Glutamatergic neuron (in vitro differentiated cells): Measurements from ENCODE around the gene ZBTB33. TPM values are rescaled to one million over a fixed set of nuclear protein-coding genes. Genes with fewer than 3 reads are reported as not detected.

Experiments used
- DNase-seq: peaks from one replicate; pipeline ENCODE4 v3.0.0; 2022
- H3K27ac Mint-ChIP-seq: one replicate; pipeline ENCODE4 v1.8.0; 2020; ENCODE audit warnings: mild to moderate bottlenecking, mixed read lengths, inconsistent platforms; ENCODE audit not compliant: unreplicated experiment
- H3K27me3 Mint-ChIP-seq: one replicate; pipeline ENCODE4 v1.8.0; 2020; ENCODE audit warnings: mild to moderate bottlenecking, moderate library complexity, mixed read lengths, inconsistent platforms; ENCODE audit not compliant: unreplicated experiment
- H3K36me3 Mint-ChIP-seq: one replicate; pipeline ENCODE4 v1.8.0; 2020; ENCODE audit warnings: mild to moderate bottlenecking, mixed read lengths, inconsistent platforms; ENCODE audit not compliant: unreplicated experiment
- H3K4me1 Mint-ChIP-seq: one replicate; pipeline ENCODE4 v1.8.0; 2020; ENCODE audit warnings: mild to moderate bottlenecking, low read depth, mixed read lengths, inconsistent platforms; ENCODE audit not compliant: unreplicated experiment
- H3K4me3 Mint-ChIP-seq: one replicate; pipeline ENCODE4 v1.8.0; 2020; ENCODE audit warnings: mild to moderate bottlenecking, mixed read lengths, inconsistent platforms; ENCODE audit not compliant: unreplicated experiment
- H3K9me3 Mint-ChIP-seq: one replicate; pipeline ENCODE4 v1.8.0; 2020; ENCODE audit warnings: mild to moderate bottlenecking, moderate library complexity, mixed read lengths, inconsistent platforms; ENCODE audit not compliant: unreplicated experiment
- total RNA-seq: library from RNA; stranded (reverse); fragmentation: NEBNext Ultra II Directional; extraction: Animal tissue kit (Norgen Biotek cat#: 25700); gene quantifications from one replicate; pipeline ENCODE4 v1.2.1, GENCODE V29; 2021; ENCODE audit not compliant: unreplicated experiment
- TF ChIP-seq, protein P1 (sequence below): fragments of 200-600 bp; sonication (generic); IDR thresholded peaks from one replicate; pipeline ENCODE4 v1.5.0; 2021; ENCODE audit not compliant: partially characterized antibody, unreplicated experiment

The ZBTB33 gene
- total RNA-seq, 1 donor from 2014 or later: 24.3 TPM

DNA sequence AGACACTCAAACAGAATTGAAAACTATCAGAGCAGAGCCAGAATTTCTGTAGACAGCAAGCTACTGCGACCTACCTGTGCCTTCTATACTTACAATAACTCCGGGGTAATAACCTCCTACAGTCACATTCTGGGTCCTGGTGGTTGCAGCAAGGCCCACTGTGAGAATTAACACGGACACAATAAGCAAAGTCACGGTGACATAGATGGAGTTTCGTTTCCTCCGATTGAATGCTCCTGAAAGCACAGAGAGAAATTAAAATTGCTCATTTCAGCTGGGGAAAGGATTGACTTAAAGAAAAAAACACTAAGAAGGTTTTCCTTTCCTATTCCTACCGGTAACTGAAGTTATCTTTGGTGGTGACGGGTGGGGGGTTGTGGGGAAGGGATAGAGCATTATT is 53.6 kb downstream of the ZBTB33 start:
- no peaks in the 10 kb centered on the region for H3K36me3 Mint-ChIP-seq
- DNase-seq: no peak
- H3K4me1 Mint-ChIP-seq: no peaks in the 10 kb centered on the region
- H3K27me3 Mint-ChIP-seq: peaks cover 5% of the 10 kb centered on the region
- no peak overlapping the region for H3K4me3 Mint-ChIP-seq
- TF ChIP-seq, protein P1, sequence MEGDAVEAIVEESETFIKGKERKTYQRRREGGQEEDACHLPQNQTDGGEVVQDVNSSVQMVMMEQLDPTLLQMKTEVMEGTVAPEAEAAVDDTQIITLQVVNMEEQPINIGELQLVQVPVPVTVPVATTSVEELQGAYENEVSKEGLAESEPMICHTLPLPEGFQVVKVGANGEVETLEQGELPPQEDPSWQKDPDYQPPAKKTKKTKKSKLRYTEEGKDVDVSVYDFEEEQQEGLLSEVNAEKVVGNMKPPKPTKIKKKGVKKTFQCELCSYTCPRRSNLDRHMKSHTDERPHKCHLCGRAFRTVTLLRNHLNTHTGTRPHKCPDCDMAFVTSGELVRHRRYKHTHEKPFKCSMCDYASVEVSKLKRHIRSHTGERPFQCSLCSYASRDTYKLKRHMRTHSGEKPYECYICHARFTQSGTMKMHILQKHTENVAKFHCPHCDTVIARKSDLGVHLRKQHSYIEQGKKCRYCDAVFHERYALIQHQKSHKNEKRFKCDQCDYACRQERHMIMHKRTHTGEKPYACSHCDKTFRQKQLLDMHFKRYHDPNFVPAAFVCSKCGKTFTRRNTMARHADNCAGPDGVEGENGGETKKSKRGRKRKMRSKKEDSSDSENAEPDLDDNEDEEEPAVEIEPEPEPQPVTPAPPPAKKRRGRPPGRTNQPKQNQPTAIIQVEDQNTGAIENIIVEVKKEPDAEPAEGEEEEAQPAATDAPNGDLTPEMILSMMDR: no peak
- H3K27ac Mint-ChIP-seq: no peak overlapping the region
- peaks cover 2% of the 10 kb centered on the region for H3K9me3 Mint-ChIP-seq

DNA sequence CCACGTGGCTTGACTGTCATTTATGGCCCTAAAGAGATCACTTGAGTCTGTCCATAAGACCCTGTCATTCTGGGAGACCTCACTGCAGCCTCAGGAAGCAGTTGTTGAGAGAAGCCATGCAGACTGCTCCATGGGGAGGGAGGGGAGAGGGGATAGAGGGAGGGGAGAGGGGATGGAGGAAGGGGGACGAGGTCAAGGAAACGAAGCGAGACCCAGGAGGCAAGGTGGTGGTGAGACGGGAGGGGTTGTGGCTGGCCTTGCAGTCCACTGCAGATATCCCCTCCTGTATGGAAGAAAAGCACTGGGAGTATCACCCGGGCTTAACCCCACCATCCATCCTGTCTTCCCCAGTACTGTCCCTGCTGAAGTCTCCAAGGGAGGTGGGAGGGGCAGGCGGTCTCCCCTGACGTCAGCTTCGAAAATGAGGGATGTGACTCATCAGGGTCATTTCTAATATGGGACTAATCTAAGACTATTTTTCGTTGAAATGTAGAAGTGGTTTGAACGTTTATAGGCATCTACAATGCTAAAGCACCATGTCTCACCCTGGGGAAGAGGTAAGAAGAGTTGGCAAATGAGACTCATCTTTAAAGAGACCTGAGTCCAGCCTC is 55.0 kb downstream of the ZBTB33 start:
- DNase-seq: no peak

DNA sequence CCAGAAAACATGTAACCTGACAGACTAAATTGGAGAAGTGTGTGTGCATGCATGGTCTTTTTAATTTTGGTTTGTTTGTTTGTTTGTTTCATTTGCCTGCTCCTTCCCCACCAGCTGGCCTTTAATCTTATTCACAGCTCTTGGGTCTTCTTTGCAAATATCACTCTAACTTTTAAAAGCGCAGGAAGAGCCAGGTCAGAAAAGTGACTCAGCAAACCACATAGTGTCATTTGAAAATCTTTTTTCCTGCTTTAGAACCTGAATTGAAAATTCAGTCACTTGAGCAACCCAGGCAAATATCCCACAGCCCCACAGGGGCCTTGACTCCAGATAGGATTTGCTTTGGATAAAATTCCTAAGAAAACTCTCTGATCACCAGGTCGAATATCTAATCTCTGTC is 56.0 kb downstream of the ZBTB33 start:
- H3K36me3 Mint-ChIP-seq: no peaks in the 10 kb centered on the region
- no peak overlapping the region for H3K27ac Mint-ChIP-seq
- H3K9me3 Mint-ChIP-seq: peaks cover 4% of the 10 kb centered on the region
- H3K4me1 Mint-ChIP-seq: peaks cover under 1% of the 10 kb centered on the region
- TF ChIP-seq, protein P1: no peak
- no peak overlapping the region for H3K4me3 Mint-ChIP-seq
- peaks cover 11% of the 10 kb centered on the region for H3K27me3 Mint-ChIP-seq
- no peak for DNase-seq

More for the DNA sequence above, 55.0 kb downstream of the ZBTB33 start:
- TF ChIP-seq, protein P1: no peak
- Mint-ChIP-seq H3K4me1 (no peaks in the 10 kb centered on the region), H3K9me3 (peaks cover 4% of the 10 kb centered on the region), H3K36me3 (no peaks in the 10 kb centered on the region), H3K4me3 (no peak overlapping the region), H3K27ac (no peak overlapping the region), H3K27me3 (peaks cover 11% of the 10 kb centered on the region)

Other genes with a start within 250 kb of the ZBTB33 start
- gene RHOXF2B, start 173.1 kb upstream of the ZBTB33 start, total RNA-seq: not detected
- gene RHOXF1, start 134.9 kb upstream of the ZBTB33 start, total RNA-seq: 0.98 TPM
- gene RHOXF2, start 92.2 kb upstream of the ZBTB33 start, total RNA-seq: not detected
- 7.6 TPM for gene TMEM255A, start 60.6 kb downstream of the ZBTB33 start, total RNA-seq
- not detected for gene ATP1B4, start 111.3 kb downstream of the ZBTB33 start, total RNA-seq
- 48.9 TPM for gene LAMP2, start 218.5 kb downstream of the ZBTB33 start, total RNA-seq